Skin of body (tissue), 2 donors: ENCODE data around the gene KRT12. TPM values are rescaled to one million over a fixed set of nuclear protein-coding genes. Genes with fewer than 3 reads are reported as not detected.
A peak's percentile ranks its signal among the peaks of the same experiment; 100 is the strongest.

ENCODE experiments used
- DNase-seq: peaks from one replicate; lab custom pipeline; 2025; lab: John Stamatoyannopoulos, UW
- total RNA-seq: library from RNA; depleted of rRNA; stranded (reverse); fragments of >200 nt; gene quantifications from one replicate; pipeline ENCODE4 v1.2.3, GENCODE V29; 2014

The KRT12 gene
- total RNA-seq, 1 donor from 2014 or later: 0.10 TPM

GRCh38 chr17:40846515-40847144, 20.4 kb downstream of the KRT12 start:
- DNase-seq: no peak

- DNase-seq: no peak
Observed at GRCh38 chr17:40844671-40845107, 22.3 kb downstream of the KRT12 start.

GRCh38 chr17:40843242-40843641, 23.8 kb downstream of the KRT12 start:
- DNase-seq: no peak

GRCh38 chr17:40841246-40841645, 25.8 kb downstream of the KRT12 start:
- DNase-seq: peak; percentile 43

- no peak for DNase-seq
Observed at GRCh38 chr17:40839194-40839593, 27.8 kb downstream of the KRT12 start.

GRCh38 chr17:40836020-40836419, 31.0 kb downstream of the KRT12 start:
- no peak for DNase-seq

GRCh38 chr17:40833882-40834281, 33.1 kb downstream of the KRT12 start:
- no peak for DNase-seq

- DNase-seq: no peak
Observed at GRCh38 chr17:40832840-40833239, 34.2 kb downstream of the KRT12 start.

GRCh38 chr17:40830085-40830776, 36.8 kb downstream of the KRT12 start:
- DNase-seq: no peak

GRCh38 chr17:40828454-40829044, 38.5 kb downstream of the KRT12 start:
- no peak for DNase-seq

- DNase-seq: no peak
Observed at GRCh38 chr17:40827746-40828453, 39.1 kb downstream of the KRT12 start.

- no peak for DNase-seq
Observed at GRCh38 chr17:40825599-40825998, 41.4 kb downstream of the KRT12 start.

- no peak for DNase-seq
Observed at GRCh38 chr17:40824015-40824832, 42.8 kb downstream of the KRT12 start.

GRCh38 chr17:40822132-40822812, 44.8 kb downstream of the KRT12 start, which contains the start of gene KRT10:
Gene KRT10 (minus strand): TSS chr17:40822614. CDS start chr17:40822585, 29 bp downstream.
- no peak for DNase-seq

- DNase-seq: no peak
Observed at GRCh38 chr17:40821536-40821935, 45.5 kb downstream of the KRT12 start.

GRCh38 chr17:40820228-40820838, 46.7 kb downstream of the KRT12 start:
- DNase-seq: no peak

- DNase-seq: peak; percentile 38
Observed at GRCh38 chr17:40819528-40820125, 47.4 kb downstream of the KRT12 start.

GRCh38 chr17:40818733-40819527, 48.1 kb downstream of the KRT12 start:
- DNase-seq: peak; percentile 34

GRCh38 chr17:40818343-40818732, 48.7 kb downstream of the KRT12 start:
- no peak for DNase-seq
